ENCODE measurements around the gene PHF5A.

- TF ChIP-seq CTCF (IDR thresholded peaks at IDR 0.05) (no peak), POLR2A (IDR thresholded peaks at IDR 0.05) (no peak)
Measured at GRCh38 chr22:41429951-41430332, 38.5 kb downstream of the PHF5A start.

All from lower leg skin (tissue), 3 donors.